Right atrium auricular region (tissue), 2 donors: ENCODE data around the gene SUCLG2. TPM values are rescaled to one million over a fixed set of nuclear protein-coding genes. Genes with fewer than 3 reads are reported as not detected.

Source experiments
- DNase-seq: peaks from one replicate; pipeline ENCODE4 v3.0.0-alpha.2; 2019; ENCODE audit warnings: low spot score
- H3K27ac ChIP-seq, 2 donors: fragments of 200-600 bp; sonication (generic); 1 replicate in 1 of 2; 2 replicates in 1 of 2; pipeline ENCODE4 v1.5.1; 2016 to 2019
- H3K27me3 ChIP-seq, 2 donors: fragments of 200-600 bp; sonication (generic); one replicate each; pipeline versions ENCODE4 v1.5.1 to v1.6.0; 2017 to 2019
- H3K36me3 ChIP-seq: fragments of 200-600 bp; sonication (generic); one replicate; pipeline ENCODE4 v1.5.1; 2016
- H3K4me1 ChIP-seq, 2 donors: fragments of 200-600 bp; sonication (generic); one replicate each; pipeline versions ENCODE4 v1.5.1 to v1.6.0; 2017 to 2019
- H3K4me3 ChIP-seq, 2 donors: fragments of 200-600 bp; sonication (generic); 1 replicate in 1 of 2; 2 replicates in 1 of 2; pipeline ENCODE4 v1.5.1; 2017 to 2019; ENCODE audit warnings: mild to moderate bottlenecking in 1 of 2, moderate library complexity in 1 of 2
- H3K9me3 ChIP-seq, 2 donors: fragments of 200-600 bp; sonication (generic); one replicate each; pipeline ENCODE4 v1.5.1; 2019
- total RNA-seq, 2 donors: library from RNA; depleted of rRNA; stranded (reverse); fragments of >200 nt; gene quantifications; one replicate each; pipeline ENCODE4 v1.1.0, GENCODE V29; 2016
- TF ChIP-seq, protein P1 (sequence below), 2 donors: fragments of 200-600 bp; sonication (generic); IDR thresholded peaks; one replicate each; pipeline ENCODE4 v1.5.1; 2019; ENCODE audit warnings: antibody characterized with exemption in 2 of 2

Gene SUCLG2
- total RNA-seq, 2 donors from 2014 or later = 39.0 to 81.5 TPM

DNA sequence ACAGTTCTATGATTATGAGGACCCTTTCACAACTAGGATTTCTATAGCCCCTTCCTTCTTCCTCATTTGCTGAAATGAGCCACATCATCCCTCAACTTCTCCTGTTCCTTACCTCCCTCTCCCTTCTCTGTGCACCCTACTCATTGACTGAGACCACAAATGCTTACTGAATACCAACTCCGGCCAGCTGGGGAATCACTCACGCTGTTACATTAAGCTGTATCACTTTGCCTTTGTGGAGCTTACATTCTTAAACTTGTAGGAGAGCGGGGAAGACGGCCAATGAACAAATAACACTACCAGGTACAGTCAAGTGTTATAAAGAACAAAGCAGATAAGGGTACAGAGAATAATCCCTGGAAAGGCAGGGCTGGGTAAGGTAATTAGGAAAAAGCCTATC, 5.7 kb downstream of the SUCLG2 start:
- H3K4me1 ChIP-seq = peaks cover 0 to 51% of the 10 kb centered on the region in 2 donors
- TF ChIP-seq, protein P1, sequence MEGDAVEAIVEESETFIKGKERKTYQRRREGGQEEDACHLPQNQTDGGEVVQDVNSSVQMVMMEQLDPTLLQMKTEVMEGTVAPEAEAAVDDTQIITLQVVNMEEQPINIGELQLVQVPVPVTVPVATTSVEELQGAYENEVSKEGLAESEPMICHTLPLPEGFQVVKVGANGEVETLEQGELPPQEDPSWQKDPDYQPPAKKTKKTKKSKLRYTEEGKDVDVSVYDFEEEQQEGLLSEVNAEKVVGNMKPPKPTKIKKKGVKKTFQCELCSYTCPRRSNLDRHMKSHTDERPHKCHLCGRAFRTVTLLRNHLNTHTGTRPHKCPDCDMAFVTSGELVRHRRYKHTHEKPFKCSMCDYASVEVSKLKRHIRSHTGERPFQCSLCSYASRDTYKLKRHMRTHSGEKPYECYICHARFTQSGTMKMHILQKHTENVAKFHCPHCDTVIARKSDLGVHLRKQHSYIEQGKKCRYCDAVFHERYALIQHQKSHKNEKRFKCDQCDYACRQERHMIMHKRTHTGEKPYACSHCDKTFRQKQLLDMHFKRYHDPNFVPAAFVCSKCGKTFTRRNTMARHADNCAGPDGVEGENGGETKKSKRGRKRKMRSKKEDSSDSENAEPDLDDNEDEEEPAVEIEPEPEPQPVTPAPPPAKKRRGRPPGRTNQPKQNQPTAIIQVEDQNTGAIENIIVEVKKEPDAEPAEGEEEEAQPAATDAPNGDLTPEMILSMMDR (IDR thresholded peaks at IDR 0.05) = no peak

DNA sequence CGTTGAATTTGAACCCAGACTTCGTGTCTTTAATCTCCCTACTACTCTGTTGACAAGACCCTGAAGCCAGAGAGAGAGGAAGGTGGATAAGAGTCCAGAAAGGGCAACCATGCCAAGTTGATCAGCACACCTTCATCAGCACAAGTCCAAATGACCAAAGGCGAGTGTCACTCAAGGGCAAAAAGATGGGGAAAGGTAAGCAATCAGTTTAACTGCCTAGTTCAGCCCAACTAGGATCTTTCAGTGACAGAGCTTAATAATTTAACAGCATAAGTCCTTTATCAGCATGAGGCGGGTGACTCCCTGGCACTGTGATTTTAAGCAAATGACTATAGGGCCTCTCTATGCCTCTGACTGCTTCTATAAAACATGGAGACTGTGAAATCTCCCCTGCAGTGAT, 6.2 kb downstream of the SUCLG2 start:
- Histone ChIP-seq H3K27ac (peak overlapping the region; percentile 68 to 81), H3K4me3 (no peak overlapping the region), H3K27me3 (no peaks in the 10 kb centered on the region), H3K9me3 (no peaks in the 10 kb centered on the region), H3K4me1 (peaks cover 0 to 47% of the 10 kb centered on the region in 2 donors), H3K36me3 (no peaks in the 10 kb centered on the region)
- TF ChIP-seq, protein P1 (IDR thresholded peaks at IDR 0.05) = no peak
- no peak for DNase-seq

More for the DNA sequence above, 5.7 kb downstream of the SUCLG2 start:
- H3K27me3 ChIP-seq = no peaks in the 10 kb centered on the region
- no peaks in the 10 kb centered on the region for H3K36me3 ChIP-seq
- no peaks in the 10 kb centered on the region for H3K9me3 ChIP-seq
- no peak for DNase-seq
- H3K27ac ChIP-seq = peak overlapping the region; percentile 68 to 81
- H3K4me3 ChIP-seq = no peak overlapping the region

DNA sequence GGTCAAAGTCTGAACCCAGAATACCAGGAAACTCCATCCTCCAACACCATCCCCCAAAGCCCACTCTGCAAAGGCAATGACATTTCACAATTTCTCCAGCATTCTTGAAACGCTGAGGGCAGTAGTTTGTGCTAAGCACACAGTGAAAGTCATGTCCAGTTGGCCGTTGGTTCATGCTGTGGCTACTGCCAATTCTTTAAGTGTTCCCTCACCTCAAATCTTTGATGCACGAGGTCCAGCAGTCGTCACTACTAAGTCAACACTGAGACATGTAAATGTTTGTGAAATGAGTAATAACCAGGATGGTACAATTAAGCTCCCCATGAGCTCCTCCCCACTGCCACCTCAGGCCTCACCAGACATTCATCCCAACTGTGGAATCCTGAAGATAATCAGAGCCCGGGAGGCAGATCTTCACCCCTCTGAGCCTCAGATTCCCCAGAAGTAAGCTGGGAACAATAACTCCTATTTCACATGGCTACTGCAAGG, 7.0 kb downstream of the SUCLG2 start:
- H3K9me3 ChIP-seq = no peaks in the 10 kb centered on the region
- no peaks in the 10 kb centered on the region for H3K36me3 ChIP-seq
- peak overlapping the region; percentile 68 to 81 for H3K27ac ChIP-seq
- no peaks in the 10 kb centered on the region for H3K27me3 ChIP-seq
- peaks cover 0 to 41% of the 10 kb centered on the region in 2 donors for H3K4me1 ChIP-seq
- DNase-seq = no peak
- TF ChIP-seq, protein P1 (IDR thresholded peaks at IDR 0.05) = no peak
- no peak overlapping the region for H3K4me3 ChIP-seq

DNA sequence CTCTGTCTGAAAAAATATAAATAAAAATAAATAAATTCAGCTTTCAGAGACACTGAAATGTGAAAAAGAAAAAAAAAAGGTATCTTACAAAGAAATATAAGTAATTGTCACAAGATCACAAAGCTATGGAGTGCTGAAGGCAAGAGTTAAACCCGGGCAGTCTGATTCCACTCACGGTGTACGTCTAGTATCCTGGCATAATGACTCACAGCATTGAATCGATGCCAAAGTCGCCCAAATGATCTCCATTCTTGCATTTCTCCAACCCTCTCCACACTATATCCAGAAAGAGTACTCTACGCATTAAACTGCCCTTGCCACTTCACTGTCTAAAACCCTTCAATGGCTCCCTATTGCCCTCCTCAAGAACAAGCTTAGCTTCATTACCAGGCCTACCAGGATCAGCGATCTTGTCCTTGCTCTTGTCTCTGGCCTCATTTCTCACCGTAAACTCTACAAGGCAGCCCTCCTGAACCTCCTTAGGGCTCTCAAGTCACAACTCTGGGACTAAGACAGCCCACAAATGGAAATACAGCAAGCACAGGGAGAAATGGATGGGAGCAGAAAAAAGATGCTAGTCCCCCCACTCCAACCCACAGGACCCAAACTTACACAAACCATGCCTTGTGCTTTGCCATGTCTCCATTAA, 7.7 kb downstream of the SUCLG2 start:
- Histone ChIP-seq H3K36me3 (no peaks in the 10 kb centered on the region), H3K9me3 (no peaks in the 10 kb centered on the region), H3K4me3 (no peak overlapping the region), H3K4me1 (peaks cover 0 to 41% of the 10 kb centered on the region in 2 donors), H3K27ac (peak overlapping the region; percentile 68 to 81), H3K27me3 (no peaks in the 10 kb centered on the region)
- DNase-seq = no peak
- TF ChIP-seq, protein P1 (IDR thresholded peaks at IDR 0.05) = no peak

DNA sequence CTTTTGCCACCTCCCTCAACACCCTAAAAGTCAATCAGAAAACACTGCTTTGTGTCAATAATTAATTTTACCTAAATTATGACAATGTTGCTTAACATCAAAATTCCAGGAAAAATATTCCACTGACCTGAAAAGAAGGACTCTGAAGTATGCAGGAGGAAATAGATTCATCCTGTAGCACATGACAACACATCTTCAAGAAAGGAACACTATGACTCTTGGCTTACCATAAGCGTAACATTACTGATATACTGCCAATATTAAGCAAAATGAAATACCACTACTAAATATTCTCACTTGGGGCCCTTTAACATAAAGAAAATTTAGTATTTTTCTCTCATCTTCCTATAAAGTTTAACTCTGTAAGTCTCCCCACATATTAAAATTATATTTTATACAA, 9.6 kb downstream of the SUCLG2 start:
- H3K9me3 ChIP-seq = no peaks in the 10 kb centered on the region
- no peak overlapping the region for H3K27ac ChIP-seq
- H3K4me1 ChIP-seq = peaks cover 0 to 31% of the 10 kb centered on the region in 2 donors
- no peak overlapping the region for H3K4me3 ChIP-seq
- no peak for DNase-seq
- TF ChIP-seq, protein P1 (IDR thresholded peaks at IDR 0.05) = no peak
- no peaks in the 10 kb centered on the region for H3K27me3 ChIP-seq
- no peaks in the 10 kb centered on the region for H3K36me3 ChIP-seq

DNA sequence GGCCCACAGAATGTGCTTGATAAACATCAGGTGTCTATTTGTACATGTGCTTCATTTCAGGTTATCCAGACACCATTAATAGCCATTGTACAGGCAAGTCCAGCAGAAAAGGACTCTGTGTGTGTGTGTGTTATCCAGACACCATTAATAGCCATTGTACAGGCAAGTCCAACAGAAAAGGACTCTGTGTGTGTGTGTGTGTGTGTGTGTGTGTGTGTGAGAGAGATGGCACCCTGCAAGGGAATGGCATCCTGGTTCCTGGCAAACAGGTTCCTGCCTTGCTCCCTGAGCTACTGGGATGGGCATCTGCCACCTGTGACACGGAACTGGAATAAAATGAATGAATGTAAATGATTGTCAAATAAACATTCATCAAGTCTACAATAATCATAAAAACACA, 11.7 kb downstream of the SUCLG2 start:
- Histone ChIP-seq H3K4me3 (no peak overlapping the region), H3K9me3 (no peaks in the 10 kb centered on the region), H3K27ac (no peak overlapping the region), H3K4me1 (peaks cover 0 to 11% of the 10 kb centered on the region in 2 donors), H3K27me3 (no peaks in the 10 kb centered on the region), H3K36me3 (no peaks in the 10 kb centered on the region)
- TF ChIP-seq, protein P1 (IDR thresholded peaks at IDR 0.05) = no peak
- no peak for DNase-seq
